SK-N-SH treated with all-trans-retinoic acid at 6 μM for 48 hours (cell line): ENCODE results near the gene PPP2R1A.
A peak's percentile ranks its signal among the peaks of the same experiment; 100 is the strongest.
"Not testable (repeated sequence)": the region's sequence is repeated elsewhere in the genome, so short reads cannot be mapped to it uniquely, and the experiment has no call there.

Experiments
- ATAC-seq: fragments of 200-7000 bp; cut with Tn5 transposase; 3 replicates; pipeline ENCODE4 v1.9.1; 2020; ENCODE audit warnings: mild to moderate bottlenecking, moderate library complexity
- ARNTL ChIP-seq: fragments of 450-650 bp; formaldehyde crosslinking; IDR thresholded peaks from 2 replicates; pipeline ENCODE4 v1.5.0; 2020; ENCODE audit warnings: low read depth, mild to moderate bottlenecking, moderate library complexity, borderline replicate concordance
- BACH2 ChIP-seq: fragments of 250-450 bp; sonication (Bioruptor Pico); IDR thresholded peaks from 2 replicates; pipeline ENCODE4 v1.9.0; 2021; ENCODE audit warnings: mild to moderate bottlenecking, borderline replicate concordance
- CREB5 ChIP-seq: fragments of 250-450 bp; sonication (Bioruptor Pico); IDR thresholded peaks from 2 replicates; pipeline ENCODE4 v1.5.1; 2020; ENCODE audit warnings: low read depth, mild to moderate bottlenecking, moderate library complexity
- CSDC2 ChIP-seq: fragments of 250-450 bp; sonication (Bioruptor Pico); IDR thresholded peaks from 2 replicates; pipeline ENCODE4 v1.5.0; 2020; ENCODE audit warnings: mild to moderate bottlenecking, moderate library complexity
- ESRRG ChIP-seq: fragments of 250-450 bp; sonication (Bioruptor Pico); IDR thresholded peaks from 2 replicates; pipeline ENCODE4 v1.6.1; 2021; ENCODE audit warnings: mild to moderate bottlenecking
- POU6F1 ChIP-seq: fragments of 250-450 bp; sonication (Bioruptor Pico); IDR thresholded peaks from 2 replicates; pipeline ENCODE4 v1.8.0; 2021; ENCODE audit warnings: low read depth, mild to moderate bottlenecking, moderate library complexity, borderline replicate concordance
- PPARA ChIP-seq: fragments of 250-450 bp; sonication (Bioruptor Pico); IDR thresholded peaks from 2 replicates; pipeline ENCODE4 v1.5.0; 2020; ENCODE audit warnings: mild to moderate bottlenecking, borderline replicate concordance
- SNAI2 ChIP-seq: fragments of 250-450 bp; sonication (Bioruptor Pico); IDR thresholded peaks from 2 replicates; pipeline ENCODE4 v1.5.0; 2020; ENCODE audit warnings: mild to moderate bottlenecking, moderate library complexity
- TOX ChIP-seq: fragments of 250-450 bp; sonication (Bioruptor Pico); IDR thresholded peaks from 2 replicates; pipeline ENCODE4 v1.8.0; 2021; ENCODE audit warnings: mild to moderate bottlenecking, moderate library complexity, borderline replicate concordance
- TSHZ2 ChIP-seq: fragments of 250-450 bp; sonication (Bioruptor Pico); IDR thresholded peaks from 2 replicates; pipeline ENCODE4 v1.5.0; 2020; ENCODE audit warnings: mild to moderate bottlenecking, moderate library complexity
- ZFP3 ChIP-seq: fragments of 250-450 bp; sonication (Bioruptor Pico); IDR thresholded peaks from 2 replicates; pipeline ENCODE4 v1.5.0; 2020; ENCODE audit warnings: mild to moderate bottlenecking, moderate library complexity
- ZFP30 ChIP-seq: fragments of 450-650 bp; formaldehyde crosslinking; IDR thresholded peaks from 2 replicates; pipeline ENCODE4 v1.5.0; 2022; ENCODE audit warnings: mild to moderate bottlenecking, moderate library complexity
- ZNF70 ChIP-seq: fragments of 450-650 bp; formaldehyde crosslinking; IDR thresholded peaks from 2 replicates; pipeline ENCODE4 v1.5.0; 2020; ENCODE audit warnings: mild to moderate bottlenecking, moderate library complexity
- ZNF8 ChIP-seq: fragments of 450-650 bp; formaldehyde crosslinking; IDR thresholded peaks from 2 replicates; pipeline ENCODE4 v1.5.0; 2020; ENCODE audit warnings: mild to moderate bottlenecking, moderate library complexity

The PPP2R1A gene

DNA sequence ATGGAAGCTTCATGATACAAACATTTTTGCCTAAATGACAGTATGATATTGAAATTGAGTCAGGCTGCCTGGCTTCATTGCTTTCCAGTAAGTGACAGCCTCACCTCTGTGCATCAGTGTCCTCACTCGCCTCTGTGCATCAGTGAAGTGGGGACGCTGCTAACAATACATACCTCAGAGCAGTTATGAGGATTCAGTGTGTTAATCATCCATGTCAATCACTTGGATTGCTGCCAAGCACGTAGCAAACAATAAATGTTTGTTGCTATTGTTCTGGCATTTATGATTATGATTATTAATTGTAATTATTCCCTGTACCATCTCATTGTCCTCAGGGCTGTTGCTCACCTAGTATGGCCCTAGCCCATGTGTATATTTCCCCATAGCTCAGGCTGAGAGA is 8.8 kb downstream of the PPP2R1A start:
- no peak for TF ChIP-seq CREB5 (CRISPR knock-in tag)
- no peak for TF ChIP-seq TSHZ2 (CRISPR knock-in tag)
- no peak for TF ChIP-seq POU6F1 (CRISPR knock-in tag)
- no peak for TF ChIP-seq ZFP3 (CRISPR knock-in tag)
- TF ChIP-seq ZNF70 (CRISPR knock-in tag) = no peak
- TF ChIP-seq ARNTL (CRISPR knock-in tag) = no peak
- ATAC-seq = no peak

DNA sequence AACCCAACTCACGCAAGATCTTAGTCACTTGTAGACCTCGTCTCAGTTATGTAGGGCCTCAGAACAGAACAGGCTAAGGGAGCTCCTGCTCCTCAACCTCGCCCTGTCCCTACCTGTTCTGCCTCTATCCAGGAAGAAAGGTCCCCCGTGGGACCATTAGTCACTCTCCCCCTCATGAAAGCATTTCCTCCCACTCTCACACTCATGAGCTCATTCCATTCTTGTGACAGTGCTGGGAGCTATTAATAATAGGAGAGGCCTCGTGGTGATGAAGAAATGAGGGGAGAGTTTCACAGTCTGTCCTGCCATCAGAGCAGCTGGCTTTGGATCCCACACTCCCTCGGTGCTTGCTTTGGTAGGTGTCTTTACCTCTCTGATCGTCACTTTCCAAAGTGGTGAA is 10.2 kb downstream of the PPP2R1A start:
- TF ChIP-seq TSHZ2 (CRISPR knock-in tag) = no peak
- no peak for TF ChIP-seq PPARA
- TF ChIP-seq ESRRG (CRISPR knock-in tag) = no peak
- no peak for TF ChIP-seq BACH2 (CRISPR knock-in tag)
- peak; percentile 37; the same call in 1 of the 3 replicates for ATAC-seq

GRCh38 chr19:52200755-52201391 is 11.0 kb downstream of the PPP2R1A start:
- ATAC-seq = not testable (repeated sequence)

DNA sequence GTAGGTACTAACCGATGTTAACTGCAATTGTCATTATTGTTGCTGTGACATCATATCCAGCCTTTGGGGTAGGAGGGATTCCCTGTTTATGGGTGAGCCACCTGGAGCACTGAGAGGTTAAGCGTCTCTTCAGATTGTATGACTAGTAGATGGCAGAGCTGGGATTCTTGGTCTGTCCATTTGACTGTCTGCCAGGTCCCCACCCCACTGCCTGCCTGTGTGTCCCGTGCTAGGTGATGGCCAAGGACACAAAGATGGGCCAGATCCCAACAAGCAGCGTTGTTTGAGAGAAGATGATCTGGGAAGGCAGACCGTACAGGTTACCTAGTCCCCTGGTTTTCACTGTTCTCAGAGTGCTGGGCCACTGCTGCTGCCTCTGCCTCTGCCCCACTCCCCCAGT is 16.6 kb downstream of the PPP2R1A start:
- TF ChIP-seq TSHZ2 (CRISPR knock-in tag) (no peak), CSDC2 (CRISPR knock-in tag) (no peak), POU6F1 (CRISPR knock-in tag) (no peak), ARNTL (CRISPR knock-in tag) (no peak), CREB5 (CRISPR knock-in tag) (no peak), ZFP30 (CRISPR knock-in tag) (no peak), ZNF8 (no peak), SNAI2 (no peak), PPARA (no peak), TOX (CRISPR knock-in tag) (no peak)
- no peak for ATAC-seq
